H1 (cell line): Measurements from ENCODE around the gene DHX34. TPM values are rescaled to one million over a fixed set of nuclear protein-coding genes. Genes with fewer than 3 reads are reported as not detected.

Source experiments
- CTCF ChIA-PET: fragments of 300-600 bp; sonication (Branson Sonifier 250); formaldehyde crosslinking; loops from one replicate; lab custom pipeline; 2021; ENCODE audit not compliant: partially characterized antibody; lab: Charles Lee
- POLR2A ChIA-PET: fragments of 300-600 bp; sonication (Branson Sonifier 250); formaldehyde crosslinking; loops from one replicate; lab custom pipeline; 2021; ENCODE audit warnings: inconsistent platforms; ENCODE audit not compliant: partially characterized antibody; lab: Charles Lee
- DNase-seq, 2 experiments: peaks; one replicate each; pipeline versions ENCODE4 v3.0.0 to v3.0.0-alpha.2; 2010 to 2022; ENCODE audit warnings: low spot score in 2 of 2, low read depth in 1 of 2, mixed read lengths in 1 of 2
- FAIRE-seq: peaks from 2 replicates; lab custom pipeline; 2011; peaks lifted over from hg19 to GRCh38; lab: Jason Lieb, UNC
- H2AFZ ChIP-seq: 2 replicates; pipeline ENCODE4 v1.8.1; 2012; ENCODE audit warnings: low read length, inconsistent platforms
- H2AK5ac ChIP-seq: 2 replicates; pipeline ENCODE4 v1.6.1; 2013; ENCODE audit warnings: low read depth, low read length
- H2BK120ac ChIP-seq: replicated peaks from 2 replicates; pipeline ENCODE3; 2013; ENCODE audit warnings: low read depth, low read length, inconsistent platforms
- H2BK12ac ChIP-seq: 2 replicates; pipeline ENCODE4 v1.6.1; 2013; ENCODE audit warnings: low read depth, low read length
- H2BK15ac ChIP-seq: 2 replicates; pipeline ENCODE4 v1.6.1; 2013; ENCODE audit warnings: low read length
- H2BK20ac ChIP-seq: 2 replicates; pipeline ENCODE4 v1.6.1; 2013; ENCODE audit warnings: low read length
- H2BK5ac ChIP-seq: 2 replicates; pipeline ENCODE4 v1.6.1; 2013; ENCODE audit warnings: low read depth, low read length
- H3K14ac ChIP-seq: 2 replicates; pipeline ENCODE4 v1.6.1; 2013; ENCODE audit warnings: inconsistent platforms; ENCODE audit not compliant: insufficient read length
- H3K18ac ChIP-seq: 2 replicates; pipeline ENCODE4 v1.6.1; 2013; ENCODE audit warnings: low read length; ENCODE audit errors: extremely low read depth
- H3K23ac ChIP-seq: 2 replicates; pipeline ENCODE4 v1.6.1; 2013; ENCODE audit warnings: inconsistent platforms; ENCODE audit not compliant: insufficient read length
- H3K23me2 ChIP-seq: 2 replicates; pipeline ENCODE4 v1.6.1; 2013; ENCODE audit warnings: low read depth, low read length
- H3K27ac ChIP-seq: 2 replicates; pipeline ENCODE4 v1.6.1; 2011; ENCODE audit warnings: low read depth, low read length, inconsistent platforms
- H3K27me3 ChIP-seq, 4 experiments: replicated peaks in 1 of 4; 1 replicate in 1 of 4; 2 replicates in 3 of 4; pipeline versions ENCODE4 v1.6.1 to v1.8.1; 2011 to 2013; ENCODE audit warnings: low read length in 3 of 4, mild to moderate bottlenecking in 3 of 4, inconsistent platforms in 2 of 4, mixed read lengths in 2 of 4, moderate library complexity in 1 of 4; ENCODE audit not compliant: control insufficient read depth in 3 of 4, insufficient read depth in 3 of 4; ENCODE audit errors: extremely low read depth in 1 of 4
- H3K36me3 ChIP-seq, 4 experiments: 2 replicates each; pipeline versions ENCODE4 v1.6.1 to v1.8.1; 2011 to 2013; ENCODE audit warnings: mild to moderate bottlenecking in 4 of 4, low read length in 3 of 4, moderate library complexity in 2 of 4, control low read depth in 1 of 4, inconsistent platforms in 1 of 4; ENCODE audit not compliant: insufficient read depth in 4 of 4, control insufficient read depth in 2 of 4
- H3K4ac ChIP-seq: replicated peaks from 2 replicates; pipeline ENCODE3; 2013; ENCODE audit warnings: low read length, low read depth, mixed read lengths, inconsistent platforms; ENCODE audit not compliant: insufficient read length
- H3K4me1 ChIP-seq, 4 experiments: replicated peaks in 1 of 4; 1 replicate in 1 of 4; 2 replicates in 3 of 4; pipeline versions ENCODE4 v1.6.1 to v1.8.1; 2011 to 2013; ENCODE audit warnings: low read length in 3 of 4, inconsistent platforms in 2 of 4, mixed read lengths in 1 of 4; ENCODE audit not compliant: insufficient read depth in 4 of 4, control insufficient read depth in 3 of 4
- H3K4me2 ChIP-seq, 2 experiments: 2 replicates each; pipeline versions ENCODE4 v1.6.1 to v1.8.1; 2011 to 2013; ENCODE audit warnings: low read depth in 2 of 2, low read length in 2 of 2, control low read depth in 1 of 2, inconsistent platforms in 1 of 2, mild to moderate bottlenecking in 1 of 2; ENCODE audit not compliant: insufficient read depth in 1 of 2
- H3K4me3 ChIP-seq, 4 experiments: fragments of 200-600, 300-600 bp in 1 of 4; sonication (generic), shearing (Covaris generic), sonication (Bioruptor Twin) in 1 of 4; 2 replicates each; pipeline versions ENCODE4 v1.5.1 to v1.8.1; 2011 to 2016; ENCODE audit warnings: low read length in 4 of 4, low read depth in 3 of 4, control low read depth in 2 of 4, inconsistent platforms in 2 of 4, mild to moderate bottlenecking in 2 of 4, mixed read lengths in 1 of 4, moderate library complexity in 1 of 4; ENCODE audit not compliant: insufficient read depth in 2 of 4; ENCODE audit errors: extremely low read depth in 1 of 4
- H3K56ac ChIP-seq: replicated peaks from 2 replicates; pipeline ENCODE3; 2013; ENCODE audit warnings: low read depth, mild to moderate bottlenecking, mixed read lengths, low read length, inconsistent platforms; ENCODE audit not compliant: insufficient read length
- H3K79me1 ChIP-seq: 2 replicates; pipeline ENCODE4 v1.6.1; 2013; ENCODE audit warnings: low read depth, low read length, control low read depth
- H3K79me2 ChIP-seq, 2 experiments: 2 replicates each; pipeline versions ENCODE4 v1.6.1 to v1.8.1; 2012 to 2013; ENCODE audit warnings: low read length in 2 of 2, mild to moderate bottlenecking in 2 of 2, inconsistent platforms in 1 of 2; ENCODE audit not compliant: insufficient read depth in 2 of 2, control insufficient read depth in 1 of 2
- H3K9ac ChIP-seq, 4 experiments: replicated peaks in 1 of 4; 1 replicate in 1 of 4; 2 replicates in 3 of 4; pipeline versions ENCODE4 v1.6.1 to v1.8.1; 2011 to 2013; ENCODE audit warnings: low read depth in 3 of 4, low read length in 3 of 4, control low read depth in 2 of 4, mild to moderate bottlenecking in 2 of 4, moderate library complexity in 2 of 4, inconsistent platforms in 1 of 4; ENCODE audit errors: extremely low read depth in 1 of 4
- H3K9me3 ChIP-seq, 2 experiments: 2 replicates each; pipeline versions ENCODE4 v1.6.1 to v1.8.1; 2012 to 2013; ENCODE audit warnings: mild to moderate bottlenecking in 2 of 2, moderate library complexity in 2 of 2, control low read depth in 1 of 2, inconsistent platforms in 1 of 2, low read depth in 1 of 2, low read length in 1 of 2, mixed read lengths in 1 of 2; ENCODE audit not compliant: insufficient read depth in 2 of 2
- H4K20me1 ChIP-seq, 2 experiments: replicated peaks in 1 of 2; 2 replicates each; pipeline versions ENCODE3 to v1.8.1; 2011 to 2013; ENCODE audit warnings: inconsistent platforms in 2 of 2, low read length in 2 of 2, mild to moderate bottlenecking in 1 of 2; ENCODE audit not compliant: insufficient read depth in 2 of 2, control insufficient read depth in 1 of 2
- H4K5ac ChIP-seq: 2 replicates; pipeline ENCODE4 v1.6.1; 2013; ENCODE audit warnings: low read length, low read depth, mixed read lengths, inconsistent platforms; ENCODE audit not compliant: insufficient read length
- H4K8ac ChIP-seq: 2 replicates; pipeline ENCODE4 v1.8.0; 2013; ENCODE audit warnings: mild to moderate bottlenecking, moderate library complexity, low read length, inconsistent platforms; ENCODE audit not compliant: insufficient read depth; ENCODE audit errors: extremely low read depth
- H4K91ac ChIP-seq: replicated peaks from 2 replicates; pipeline ENCODE3; 2013; ENCODE audit warnings: low read length, mixed read lengths, inconsistent platforms; ENCODE audit not compliant: insufficient read length
- BCL11A ChIP-seq, 2 experiments: IDR thresholded peaks; one replicate each; pipeline ENCODE4 v1.6.1; 2011; ENCODE audit warnings: low read depth in 2 of 2, low read length in 2 of 2, mild to moderate bottlenecking in 2 of 2
- BRCA1 ChIP-seq: IDR thresholded peaks from 2 replicates; pipeline ENCODE4 v1.6.1; 2012; ENCODE audit warnings: low read depth, low read length, improper control_type of control experiment
- CBX5 ChIP-seq: fragments of 300-800, 300-1000 bp; sonication (generic); IDR thresholded peaks from 2 replicates; pipeline ENCODE4 v1.7.1; 2016; ENCODE audit warnings: antibody characterized with exemption, low read length, low read depth
- CBX8 ChIP-seq: fragments of 300-800, 300-1000 bp; sonication (generic); IDR thresholded peaks from 2 replicates; pipeline ENCODE4 v1.7.1; 2016; ENCODE audit warnings: low read depth, low read length, borderline replicate concordance
- CREB1 ChIP-seq: IDR thresholded peaks from 2 replicates; pipeline ENCODE4 v1.6.1; 2012; ENCODE audit warnings: inconsistent platforms
- MAFK ChIP-seq: IDR thresholded peaks from 2 replicates; pipeline ENCODE4 v1.6.1; 2012; ENCODE audit warnings: low read depth, mild to moderate bottlenecking, improper control_type of control experiment, low read length
- POLR2AphosphoS5 ChIP-seq: IDR thresholded peaks from 2 replicates; pipeline ENCODE4 v1.6.1; 2011; ENCODE audit warnings: low read depth, low read length
- RAD21 ChIP-seq, 2 experiments: IDR thresholded peaks in 1 of 2; conservative IDR thresholded peaks in 1 of 2; 2 replicates each; pipeline ENCODE4 v1.6.1; 2011; ENCODE audit warnings: low read depth in 2 of 2, low read length in 2 of 2, improper control_type of control experiment in 1 of 2, inconsistent platforms in 1 of 2, mild to moderate bottlenecking in 1 of 2, moderate library complexity in 1 of 2
- RXRA ChIP-seq: IDR thresholded peaks from 2 replicates; pipeline ENCODE4 v1.6.1; 2011; ENCODE audit warnings: low read depth, mild to moderate bottlenecking, low read length, moderate library complexity; ENCODE audit not compliant: insufficient read depth
- SP4 ChIP-seq: IDR thresholded peaks from 2 replicates; pipeline ENCODE4 v1.6.1; 2012; ENCODE audit warnings: low read length, inconsistent platforms
- TBP ChIP-seq: IDR thresholded peaks from 2 replicates; pipeline ENCODE4 v1.6.1; 2011; ENCODE audit warnings: low read depth, low read length, improper control_type of control experiment
- YY1 ChIP-seq: IDR thresholded peaks from 2 replicates; pipeline ENCODE4 v1.6.1; 2011; ENCODE audit warnings: low read depth, mild to moderate bottlenecking, low read length
- WGBS, 2 experiments: shearing (Covaris generic) in 1 of 2; methylation state at CpG; one replicate each; pipeline versions ENCODE4 v1.1.6 to v1.1.7; 2013 to 2015; ENCODE audit warnings: low lambda C conversion rate in 2 of 2, mixed read lengths in 2 of 2, inconsistent platforms in 1 of 2, low coverage in 1 of 2, missing lambda C conversion rate in 1 of 2; ENCODE audit not compliant: insufficient replicate concordance in 2 of 2, insufficient coverage in 1 of 2, insufficient read length in 1 of 2; ENCODE audit errors: extremely low coverage in 1 of 2, missing lambda C conversion rate in 1 of 2; 5-methylcytosine and 5-hydroxymethylcytosine counted together
- polyA plus RNA-seq, 7 experiments: library from polyadenylated mRNA; depleted of rRNA in 3 of 7; stranded (reverse) in 5 of 7; unstranded in 2 of 7; fragments of >200 nt in 5 of 7; fragments of 200-250 nt in 2 of 7; gene quantifications; 1 replicate in 5 of 7; 2 replicates in 1 of 7; 4 replicates in 1 of 7; pipeline versions ENCODE4 v1.2.1 to v1.2.3, GENCODE V29; 2011 to 2013; ENCODE audit warnings: missing spikeins in 2 of 7, mixed read lengths in 2 of 7
- total RNA-seq: library from RNA; stranded (reverse); fragmentation: NEBNext Ultra II Directional; extraction: Animal tissue kit (Norgen Biotek cat#: 25700); gene quantifications from 2 replicates; pipeline ENCODE4 v1.2.1, GENCODE V29; 2021
- TF ChIP-seq, protein P1 (sequence below): IDR thresholded peaks from 2 replicates; pipeline ENCODE4 v1.6.1; 2011; ENCODE audit warnings: low read depth, mild to moderate bottlenecking, low read length; ENCODE audit not compliant: insufficient read depth

The DHX34 gene
- total and polyA plus RNA-seq, 2 of the 8 experiments (the other 6 are each of a cell fraction or from before 2014, with no cell fraction given), result 17.5 to 24.3 TPM

DNA sequence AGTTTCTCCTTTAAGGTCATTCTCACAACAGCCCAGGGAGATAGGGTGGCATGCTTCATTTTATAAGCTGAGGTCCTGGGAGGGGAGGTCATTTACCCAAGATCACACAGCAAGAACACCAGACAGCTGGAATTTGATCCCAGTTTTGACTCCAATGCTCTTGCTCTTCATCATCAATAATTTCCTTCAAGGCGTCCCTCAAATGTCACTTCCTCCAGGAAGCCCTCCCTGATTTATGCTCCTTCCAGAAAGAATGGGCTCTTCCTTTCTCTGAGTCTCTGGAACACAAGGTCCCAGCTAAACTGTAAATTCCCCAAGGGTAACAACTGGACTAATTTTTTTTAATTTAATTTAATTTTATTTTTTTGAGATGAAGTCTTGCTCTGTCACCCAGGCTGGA, 4.7 kb upstream of the DHX34 start:
- POLR2A ChIA-PET, result interaction anchor here (1.1 kb wide), 1 partner anchor 9 kb away, joined by 3 read pairs; no protein-coding TSS in a partner anchor
- Histone ChIP-seq H3K79me2 (peaks cover 0 to under 1% of the 10 kb centered on the region in 2 experiments; a peak in 2 of 4 replicates), H2AFZ (no peak overlapping the region), H3K56ac (no peak overlapping the region), H2BK20ac (no peak overlapping the region), H3K79me1 (no peaks in the 10 kb centered on the region), H3K18ac (no peak overlapping the region), H3K4me3 (no peak overlapping the region), H3K23ac (no peak overlapping the region), H4K5ac (no peak overlapping the region), H2BK12ac (no peak overlapping the region), H3K27me3 (peaks cover 0 to 3% (median 0%) of the 10 kb centered on the region in 4 experiments; a peak in 2 of 7 replicates), H3K4me1 (no peaks in the 10 kb centered on the region; a peak in 1 of 7 replicates), H2AK5ac (no peak overlapping the region), H3K4ac (no peak overlapping the region), H2BK120ac (no peak overlapping the region), H3K9me3 (no peaks in the 10 kb centered on the region), H3K4me2 (no peak overlapping the region), H4K8ac (no peak overlapping the region), H2BK5ac (no peak overlapping the region), H4K91ac (no peak overlapping the region), H3K27ac (no peak overlapping the region), H3K23me2 (peaks cover 2% of the 10 kb centered on the region; the same call in 1 of the 2 replicates), H4K20me1 (no peaks in the 10 kb centered on the region), H3K14ac (no peak overlapping the region), H3K36me3 (no peaks in the 10 kb centered on the region), H2BK15ac (no peak overlapping the region), H3K9ac (no peak overlapping the region)
- CTCF ChIA-PET, result interaction anchor here (1.0 to 2.4 kb wide), 6 partner anchors 21 to 169 kb away, joined by 3 to 10 read pairs (median 5); no protein-coding TSS in a partner anchor
- no peak for DNase-seq
- FAIRE-seq, result no peak
- WGBS, 2 experiments, result 91% methylated on average over 1 of the region's 1 CpG; no CpG with 5 or more reads in 1 of the 2 experiments
- TF ChIP-seq BRCA1, result no peak
- TF ChIP-seq BCL11A (IDR thresholded peaks at IDR 0.05; ENCODE audit: low read depth in 2 of 2, low read length in 2 of 2), result no peak
- TF ChIP-seq RAD21 (IDR thresholded peaks at IDR 0.05 in 1 of 2, conservative IDR thresholded peaks at IDR 0.05 in 1 of 2; ENCODE audit: low read depth in 2 of 2, low read length in 2 of 2), result no peak
- TF ChIP-seq, protein P1, sequence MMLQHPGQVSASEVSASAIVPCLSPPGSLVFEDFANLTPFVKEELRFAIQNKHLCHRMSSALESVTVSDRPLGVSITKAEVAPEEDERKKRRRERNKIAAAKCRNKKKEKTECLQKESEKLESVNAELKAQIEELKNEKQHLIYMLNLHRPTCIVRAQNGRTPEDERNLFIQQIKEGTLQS, result no peak
- TF ChIP-seq MAFK, result no peak
- no peak for TF ChIP-seq POLR2AphosphoS5
- no peak for TF ChIP-seq CREB1
- no peak for TF ChIP-seq CBX8
- no peak for TF ChIP-seq YY1
- no peak for TF ChIP-seq RXRA
- TF ChIP-seq CBX5, result no peak
- no peak for TF ChIP-seq SP4
- no peak for TF ChIP-seq TBP
